WI38 (cell line): ENCODE data around the gene RPL13.

Source experiments
- H3K4me3 ChIP-seq: 2 replicates; pipeline ENCODE4 v1.5.1; 2011; ENCODE audit warnings: low read depth, mild to moderate bottlenecking, control low read depth, low read length
- TF ChIP-seq, protein P1 (sequence below): IDR thresholded peaks from 2 replicates; pipeline ENCODE4 v1.5.1; 2012; ENCODE audit warnings: low read depth, mild to moderate bottlenecking, control low read depth, low read length

RPL13 gene

GRCh38 chr16:89598199-89598598 lies 37.7 kb downstream of the RPL13 start:
- TF ChIP-seq, protein P1, sequence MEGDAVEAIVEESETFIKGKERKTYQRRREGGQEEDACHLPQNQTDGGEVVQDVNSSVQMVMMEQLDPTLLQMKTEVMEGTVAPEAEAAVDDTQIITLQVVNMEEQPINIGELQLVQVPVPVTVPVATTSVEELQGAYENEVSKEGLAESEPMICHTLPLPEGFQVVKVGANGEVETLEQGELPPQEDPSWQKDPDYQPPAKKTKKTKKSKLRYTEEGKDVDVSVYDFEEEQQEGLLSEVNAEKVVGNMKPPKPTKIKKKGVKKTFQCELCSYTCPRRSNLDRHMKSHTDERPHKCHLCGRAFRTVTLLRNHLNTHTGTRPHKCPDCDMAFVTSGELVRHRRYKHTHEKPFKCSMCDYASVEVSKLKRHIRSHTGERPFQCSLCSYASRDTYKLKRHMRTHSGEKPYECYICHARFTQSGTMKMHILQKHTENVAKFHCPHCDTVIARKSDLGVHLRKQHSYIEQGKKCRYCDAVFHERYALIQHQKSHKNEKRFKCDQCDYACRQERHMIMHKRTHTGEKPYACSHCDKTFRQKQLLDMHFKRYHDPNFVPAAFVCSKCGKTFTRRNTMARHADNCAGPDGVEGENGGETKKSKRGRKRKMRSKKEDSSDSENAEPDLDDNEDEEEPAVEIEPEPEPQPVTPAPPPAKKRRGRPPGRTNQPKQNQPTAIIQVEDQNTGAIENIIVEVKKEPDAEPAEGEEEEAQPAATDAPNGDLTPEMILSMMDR, result no peak
- H3K4me3 ChIP-seq, result no peak overlapping the region

GRCh38 chr16:89599451-89599858 lies 39.0 kb downstream of the RPL13 start:
- TF ChIP-seq, protein P1, result peak; percentile 27; the same call in 1 of the 2 replicates
- H3K4me3 ChIP-seq, result no peak overlapping the region

GRCh38 chr16:89599902-89600301 lies 39.4 kb downstream of the RPL13 start:
- TF ChIP-seq, protein P1, result no peak

GRCh38 chr16:89600427-89600826 lies 39.9 kb downstream of the RPL13 start:
- H3K4me3 ChIP-seq, result no peak overlapping the region
- TF ChIP-seq, protein P1, result no peak

More at GRCh38 chr16:89599902-89600301, 39.4 kb downstream of the RPL13 start:
- no peak overlapping the region for H3K4me3 ChIP-seq

DNA sequence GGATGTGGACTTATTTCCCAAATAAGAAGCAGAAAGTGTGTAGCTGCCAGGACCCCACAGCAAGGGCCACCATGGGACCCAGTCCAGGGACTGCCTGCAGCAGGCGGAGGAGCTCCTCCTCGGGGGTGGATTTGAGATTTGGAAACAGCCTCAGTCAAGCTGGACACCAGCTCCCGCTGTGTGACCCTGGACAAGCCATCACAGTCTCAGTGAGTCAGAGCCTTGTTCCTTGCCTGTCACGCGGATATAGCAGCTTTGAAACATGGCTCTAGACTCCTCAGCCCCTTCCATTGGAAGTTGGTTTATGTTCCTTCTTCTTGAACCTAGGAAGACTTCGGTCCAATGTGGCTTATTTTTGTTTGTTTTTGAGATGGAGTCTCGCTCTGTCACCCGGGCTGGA lies 40.5 kb downstream of the RPL13 start:
- no peak overlapping the region for H3K4me3 ChIP-seq
- TF ChIP-seq, protein P1, result no peak

DNA sequence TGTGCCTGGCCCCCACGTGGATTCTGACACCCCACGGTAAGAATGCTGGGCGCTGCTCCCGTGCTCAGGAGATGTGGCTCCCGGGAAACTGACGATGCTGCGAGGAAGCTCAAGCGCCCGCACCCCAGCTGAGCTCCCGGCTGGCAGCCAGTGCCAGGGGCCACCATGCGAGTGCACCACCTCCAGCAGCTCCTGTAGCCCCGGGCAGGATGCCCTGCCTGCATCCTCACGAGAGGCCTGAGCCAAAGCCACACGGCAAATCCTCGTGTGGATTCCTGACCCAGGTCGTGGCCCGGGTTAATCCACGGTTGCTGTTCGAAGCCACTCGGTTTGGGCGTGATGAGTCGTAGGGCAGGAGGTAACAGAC lies 41.4 kb downstream of the RPL13 start:
- no peak overlapping the region for H3K4me3 ChIP-seq

DNA sequence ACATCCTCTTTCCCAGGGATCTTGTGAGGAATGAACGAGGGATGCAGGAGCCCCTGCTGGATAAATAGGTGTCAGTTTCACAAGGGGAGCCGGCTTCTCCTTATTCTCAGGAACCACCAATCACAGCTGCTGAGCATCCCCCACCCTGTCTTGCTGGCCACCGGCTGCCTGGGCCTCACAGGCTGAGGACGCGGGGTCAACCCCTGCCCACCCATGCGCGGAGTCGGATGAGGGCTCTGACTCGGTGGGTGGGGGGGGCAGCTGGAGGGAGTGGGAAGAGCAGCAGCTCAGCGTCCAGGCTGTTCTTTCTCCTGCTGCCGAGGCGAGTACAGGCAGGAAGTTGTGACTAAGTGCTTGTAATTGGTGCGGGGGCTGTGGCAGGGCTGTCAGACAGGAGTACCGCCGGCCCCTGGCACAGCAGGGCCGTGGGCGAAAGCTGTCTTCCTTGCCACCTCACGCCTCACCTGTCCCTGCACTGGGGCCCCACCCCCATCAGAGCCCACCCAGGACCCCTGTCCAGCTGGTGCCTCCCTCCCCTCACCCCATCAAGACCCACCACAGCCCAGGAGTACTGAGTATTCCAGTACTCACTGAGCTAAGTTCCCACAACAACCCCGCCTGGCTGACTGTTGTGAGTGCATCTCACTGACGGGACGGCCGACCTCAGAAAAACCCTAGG lies 41.9 kb downstream of the RPL13 start:
- H3K4me3 ChIP-seq, result no peak overlapping the region
- TF ChIP-seq, protein P1, result no peak

More for the DNA sequence above, 41.4 kb downstream of the RPL13 start:
- TF ChIP-seq, protein P1, result no peak
